G401 (cell line): ENCODE data around the gene COL8A1. TPM values are rescaled to one million over a fixed set of nuclear protein-coding genes. Genes with fewer than 3 reads are reported as not detected.
"Not testable (repeated sequence)": the region's sequence is repeated elsewhere in the genome, so short reads cannot be mapped to it uniquely, and the experiment has no call there.

Experiments used
- DNase-seq: peaks from one replicate; pipeline ENCODE4 v3.0.0-alpha.2; 2015; ENCODE audit warnings: low spot score
- in situ Hi-C: cut with HindIII; loops from 2 replicates; pipeline ENCODE4 v1.10.0; 2016; ENCODE audit warnings: low sequenced_read_pairs, mixed read lengths
- total RNA-seq: library from RNA; depleted of rRNA; stranded (reverse); fragments of >200 nt; shearing (Covaris generic); gene quantifications from 2 replicates; pipeline ENCODE4 v1.2.3, GENCODE V29; 2014; rRNA removed

The COL8A1 gene
- total RNA-seq, result not detected in 2 replicates

GRCh38 chr3:99638167-99638948 lies at the start of gene COL8A1:
COL8A1 (plus strand) TSS chr3:99638594; CDS start chr3:99790683, 152,089 bp downstream.
- no peak for DNase-seq
- in situ Hi-C loops, result no loop called here

- DNase-seq, in situ Hi-C loops: not testable (repeated sequence)
Observed at GRCh38 chr3:99589168-99589567, 49.2 kb upstream of the COL8A1 start.

DNA sequence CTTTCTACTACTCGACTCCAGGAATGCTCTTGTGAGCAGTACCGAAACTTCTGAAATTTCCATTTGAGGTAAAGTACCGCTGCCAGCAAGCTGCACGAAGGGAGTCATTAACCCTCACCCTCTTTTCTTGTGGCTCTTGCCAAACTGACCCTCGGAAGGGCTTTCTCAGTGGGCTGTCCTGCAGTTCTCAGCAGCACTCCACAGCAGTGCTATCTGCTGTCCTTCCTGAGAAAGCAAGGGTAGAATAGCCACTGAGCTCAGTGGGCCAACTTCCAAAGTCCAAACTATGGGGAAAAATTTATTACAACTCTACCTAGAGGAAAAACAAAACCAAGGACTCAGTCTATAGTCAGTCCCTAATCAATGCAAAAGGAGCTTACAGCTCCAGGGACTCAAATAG lies 38.5 kb upstream of the COL8A1 start:
- in situ Hi-C loops, result no loop called here
- DNase-seq, result no peak

GRCh38 chr3:99601515-99601914 lies 36.9 kb upstream of the COL8A1 start:
- in situ Hi-C loops, result no loop called here
- no peak for DNase-seq

DNA sequence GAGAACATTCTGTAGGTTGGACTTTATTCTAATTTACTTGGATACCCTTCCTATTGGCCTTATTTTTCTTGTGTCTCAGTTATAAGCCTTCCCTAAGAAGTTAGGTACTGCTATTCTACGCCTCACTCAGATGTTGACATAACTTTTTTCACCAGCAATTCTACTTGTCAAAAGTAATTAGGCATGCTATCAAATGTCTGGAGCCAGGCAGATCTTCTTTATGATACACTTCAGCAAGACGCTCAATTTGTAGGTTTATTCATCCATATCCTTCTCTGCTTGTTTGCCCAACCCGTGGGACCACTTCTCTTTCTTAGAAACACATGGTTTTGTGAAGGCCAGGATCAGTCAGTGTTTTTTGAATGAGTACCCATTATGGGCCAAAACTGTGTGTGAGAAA lies 36.2 kb upstream of the COL8A1 start:
- DNase-seq, result no peak
- in situ Hi-C loops, result no loop called here

- no peak for DNase-seq
- in situ Hi-C loops, result no loop called here
Observed at GRCh38 chr3:99607151-99607550, 31.2 kb upstream of the COL8A1 start.

DNA sequence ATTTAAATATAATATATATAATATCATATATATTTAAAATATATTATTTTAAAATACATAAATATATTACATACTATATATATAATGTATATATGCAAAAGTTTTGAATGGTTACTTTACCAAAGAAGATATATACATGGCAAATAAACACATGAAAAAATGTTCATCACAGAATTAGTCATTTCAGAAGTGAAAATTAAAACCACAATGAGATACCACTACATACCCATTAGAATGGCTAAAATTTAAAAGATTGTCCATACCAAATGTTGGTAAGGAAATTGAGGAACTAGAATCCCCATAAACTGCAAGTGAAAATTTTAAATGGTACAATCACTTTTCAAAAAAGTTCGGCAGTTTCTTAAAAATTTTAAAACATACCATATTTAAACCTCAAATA lies 23.6 kb upstream of the COL8A1 start:
- DNase-seq, result no peak
- in situ Hi-C loops, result no loop called here

DNA sequence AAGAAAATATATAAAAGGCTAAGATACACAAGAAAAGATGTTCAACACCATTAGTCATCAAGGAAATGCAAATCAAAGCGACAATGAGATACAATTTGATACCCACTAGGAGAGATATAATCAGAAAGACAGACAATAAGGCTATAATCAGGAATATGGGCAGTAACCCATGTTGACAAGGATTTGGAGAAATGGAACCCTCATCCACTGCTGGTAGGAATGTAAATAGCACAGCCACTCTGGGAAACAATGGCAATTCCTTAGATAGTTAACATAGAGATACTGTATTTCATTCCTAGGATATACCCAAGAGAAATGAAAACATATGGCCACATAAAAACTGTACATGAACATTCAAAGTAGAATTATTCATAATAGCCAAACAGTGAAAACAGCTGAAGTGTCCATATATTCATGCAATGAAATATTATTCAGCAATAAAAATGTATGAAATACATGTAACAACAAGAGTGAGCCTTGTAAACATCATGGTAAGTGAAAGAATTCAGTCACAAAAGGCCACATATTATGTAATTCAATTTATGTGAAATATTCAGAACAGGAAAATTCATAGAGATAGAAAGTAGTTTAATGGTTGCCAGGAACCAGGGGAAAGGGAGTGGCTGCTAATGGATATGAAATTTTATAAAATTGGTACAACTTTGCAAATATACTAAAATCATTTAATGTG lies 18.2 kb upstream of the COL8A1 start:
- in situ Hi-C loops, result no loop called here
- no peak for DNase-seq

GRCh38 chr3:99620976-99621375 lies 17.4 kb upstream of the COL8A1 start:
- no peak for DNase-seq
- in situ Hi-C loops, result no loop called here

- DNase-seq, result no peak
- in situ Hi-C loops, result no loop called here
Observed at GRCh38 chr3:99624496-99625236, 13.7 kb upstream of the COL8A1 start.

DNA sequence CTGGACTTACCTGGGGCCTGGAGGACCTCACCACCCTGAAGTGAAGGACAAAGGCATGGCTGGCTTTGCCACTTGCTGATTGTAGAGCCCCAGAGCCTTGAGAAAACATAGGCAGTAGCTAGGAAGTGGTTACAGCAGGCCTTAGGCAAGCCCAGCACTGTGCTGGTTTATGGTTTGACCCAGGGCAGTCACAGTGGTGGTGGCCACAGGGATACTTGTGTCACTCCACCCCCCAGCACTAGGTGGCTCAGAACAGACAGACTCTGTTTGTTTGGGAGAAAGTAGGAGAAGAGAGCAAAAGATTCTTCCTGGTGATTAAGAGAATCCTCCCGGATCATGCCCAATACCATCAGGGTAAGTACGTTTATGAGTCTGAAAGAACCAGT lies 13.2 kb upstream of the COL8A1 start:
- no peak for DNase-seq
- in situ Hi-C loops, result no loop called here

GRCh38 chr3:99625643-99626416 lies 12.6 kb upstream of the COL8A1 start:
- no peak for DNase-seq
- in situ Hi-C loops, result no loop called here

GRCh38 chr3:99626417-99626788 lies 12.0 kb upstream of the COL8A1 start:
- DNase-seq, result no peak
- in situ Hi-C loops, result no loop called here

DNA sequence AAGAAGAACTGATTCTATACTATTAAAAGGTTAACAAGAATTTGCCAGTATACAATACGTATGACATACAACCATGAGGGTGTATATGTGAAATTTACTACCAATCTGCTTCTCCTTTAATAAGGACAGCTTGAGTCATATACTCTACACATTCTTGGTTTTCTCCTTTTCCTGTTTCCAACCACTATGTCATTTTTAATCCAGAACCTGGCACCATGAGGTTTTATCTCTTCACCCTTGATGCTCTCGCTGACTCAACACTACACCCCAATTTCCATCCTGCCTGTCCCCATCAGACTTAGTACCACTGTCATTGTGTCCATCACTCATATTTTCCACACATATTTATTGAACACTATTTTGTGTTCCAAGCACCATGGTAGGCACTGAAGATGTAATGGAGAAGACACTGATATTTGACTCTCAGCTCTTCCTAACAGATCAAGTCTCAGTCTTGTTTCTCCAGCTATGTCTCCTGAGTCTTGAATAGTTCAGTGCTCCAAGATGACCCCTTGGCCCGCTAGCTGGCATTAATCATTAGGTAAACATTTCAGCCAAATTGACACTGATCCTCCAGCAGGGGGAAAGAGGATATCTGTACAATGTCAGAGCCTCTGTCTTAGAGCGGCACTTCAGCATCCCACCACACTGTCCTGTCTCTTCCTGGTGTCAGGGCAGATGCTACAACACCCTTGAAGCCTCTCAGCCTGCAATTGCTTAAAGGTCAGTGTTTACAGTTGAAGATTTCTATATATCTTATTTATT lies 11.2 kb upstream of the COL8A1 start:
- in situ Hi-C loops, result no loop called here
- no peak for DNase-seq

- in situ Hi-C loops, result no loop called here
- no peak for DNase-seq
Observed at GRCh38 chr3:99630815-99631214, 7.6 kb upstream of the COL8A1 start.

DNA sequence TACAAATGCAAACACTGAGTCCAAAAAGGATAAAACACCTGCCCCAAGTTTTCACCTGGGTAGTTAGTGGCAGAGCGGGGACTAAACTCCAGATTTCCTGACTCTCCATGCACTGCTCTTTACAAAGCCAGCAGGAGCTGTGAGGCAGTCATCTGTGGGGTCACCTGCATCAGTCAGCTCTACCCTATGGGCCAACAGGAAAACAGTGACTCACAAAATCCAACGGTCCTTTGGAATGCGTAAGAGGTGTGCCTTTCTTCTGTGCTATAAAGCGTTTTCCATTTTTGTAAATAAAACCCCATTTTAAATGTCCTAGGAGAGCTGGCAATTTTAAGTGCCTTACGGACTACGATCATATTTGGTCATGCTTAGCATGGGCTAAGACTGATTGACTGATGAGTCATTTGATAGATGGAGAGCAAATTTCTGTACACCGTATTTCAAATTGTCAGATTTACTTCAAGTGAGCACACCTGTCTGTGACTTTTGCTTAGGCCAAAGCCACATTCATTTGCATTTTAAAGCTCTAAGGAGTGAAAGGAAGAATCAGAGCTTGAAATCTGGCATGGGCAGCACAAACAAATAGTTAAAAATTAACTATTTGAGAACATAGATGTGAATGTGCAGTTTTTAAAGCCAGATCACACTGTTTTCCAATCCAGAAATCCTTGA lies 4.4 kb upstream of the COL8A1 start:
- in situ Hi-C loops, result no loop called here
- no peak for DNase-seq

DNA sequence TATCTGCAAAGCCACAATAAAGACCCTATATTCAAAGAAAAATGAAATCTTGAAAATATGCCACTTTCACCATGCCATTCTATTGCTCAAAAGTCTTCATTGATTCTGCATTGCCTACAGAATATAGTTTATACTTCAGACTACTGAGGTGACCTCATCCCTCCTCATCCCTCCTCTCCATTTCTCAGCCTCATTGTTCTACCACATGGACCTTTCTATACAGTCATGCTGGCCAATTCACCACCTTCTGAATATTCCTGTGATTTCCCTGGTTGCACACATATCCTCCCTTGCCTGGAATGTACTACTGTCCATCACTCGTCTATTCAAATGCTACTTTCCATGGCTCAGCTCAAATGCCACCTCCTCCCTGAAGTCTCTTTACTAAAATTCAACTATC lies 3.5 kb upstream of the COL8A1 start:
- DNase-seq, result no peak
- in situ Hi-C loops, result no loop called here

DNA sequence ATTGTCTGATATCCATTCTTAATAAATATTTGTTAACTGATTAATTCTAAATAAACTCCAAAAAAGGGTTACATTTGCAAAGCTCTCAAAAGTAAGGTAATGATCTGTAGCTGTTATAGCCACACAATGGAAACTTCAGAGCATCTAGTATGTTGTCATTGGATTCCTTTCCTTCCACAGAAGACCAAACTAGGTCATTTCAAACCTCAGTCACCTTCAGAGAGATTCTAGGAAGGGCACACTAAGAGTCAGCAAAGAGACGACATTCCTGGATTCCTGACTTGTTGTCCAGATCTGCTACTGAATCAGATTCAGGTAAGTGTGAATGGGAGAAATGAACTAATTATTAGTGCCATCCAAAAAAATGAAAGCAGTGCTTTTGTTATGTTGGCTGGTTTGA lies 3.0 kb upstream of the COL8A1 start:
- in situ Hi-C loops, result no loop called here
- DNase-seq, result no peak
